GM12878 (cell line): Measurements from ENCODE around the gene FGF2. TPM values are rescaled to one million over a fixed set of nuclear protein-coding genes. Genes with fewer than 3 reads are reported as not detected.

ENCODE experiments used
- ATAC-seq: fragments of 200-7000 bp; cut with Tn5 transposase; 3 replicates; pipeline ENCODE4 v1.9.1; 2020; ENCODE audit warnings: mild to moderate bottlenecking, moderate library complexity
- BruUV-seq: library from RNA; stranded (reverse); fragments of 400-500 nt; replicated peaks from 2 replicates; lab custom pipeline; 2021; lab: Mats Ljungman, UMichigan
- CTCF ChIA-PET: fragments of 300-600 bp; sonication (Branson Sonifier 250); formaldehyde crosslinking; extraction: SDS; loops from one replicate; lab custom pipeline; 2021; ENCODE audit warnings: inconsistent platforms; lab: Yijun Ruan, JAX
- POLR2A ChIA-PET: fragments of 350-600 bp; formaldehyde crosslinking; extraction: SDS; loops from one replicate; lab custom pipeline; 2021; ENCODE audit warnings: inconsistent platforms; lab: Charles Lee
- RAD21 ChIA-PET: fragments of 300-600 bp; sonication (Branson Sonifier 250); formaldehyde crosslinking; loops from one replicate; lab custom pipeline; 2023; ENCODE audit warnings: antibody characterized with exemption; ENCODE audit not compliant: unreplicated experiment; lab: Charles Lee
- SMC1A ChIA-PET: fragments of 300-600 bp; sonication (Branson Sonifier 250); formaldehyde crosslinking; loops from one replicate; lab custom pipeline; 2023; ENCODE audit not compliant: unreplicated experiment, uncharacterized antibody; lab: Charles Lee
- DNase-seq: peaks from one replicate; pipeline ENCODE4 v3.0.0-alpha.2; 2011; ENCODE audit warnings: low read depth, low spot score
- FAIRE-seq: peaks from 3 replicates; lab custom pipeline; 2011; peaks lifted over from hg19 to GRCh38; lab: Jason Lieb, UNC
- H2AFZ ChIP-seq: 2 replicates; pipeline ENCODE4 v1.6.0; 2011; ENCODE audit warnings: low read depth, low read length, control low read depth; ENCODE audit not compliant: control insufficient read depth
- H3K27ac ChIP-seq: 2 replicates; pipeline ENCODE4 v1.5.1; 2011; ENCODE audit warnings: control low read depth; ENCODE audit not compliant: control insufficient read depth, insufficient read depth
- H3K27me3 ChIP-seq, 2 experiments: replicated peaks in 1 of 2; 2 replicates each; pipeline versions ENCODE4 v1.6.0 to v1.6.1; 2011; ENCODE audit warnings: low read length in 1 of 2; ENCODE audit not compliant: control insufficient read depth in 2 of 2, insufficient read depth in 2 of 2
- H3K36me3 ChIP-seq, 2 experiments: 2 replicates each; pipeline ENCODE4 v1.5.1; 2011; ENCODE audit warnings: low read length in 1 of 2; ENCODE audit not compliant: control insufficient read depth in 2 of 2, insufficient read depth in 2 of 2
- H3K4me1 ChIP-seq: 2 replicates; pipeline ENCODE4 v1.6.1; 2011; ENCODE audit warnings: mild to moderate bottlenecking, low read length, moderate library complexity, mixed read lengths; ENCODE audit not compliant: control insufficient read depth, insufficient read depth
- H3K4me2 ChIP-seq: 2 replicates; pipeline ENCODE4 v1.6.0; 2011; ENCODE audit warnings: control low read depth; ENCODE audit not compliant: control insufficient read depth, insufficient read depth
- H3K4me3 ChIP-seq: fragments of 200-600 bp; sonication (generic); 2 replicates; pipeline ENCODE4 v1.5.1; 2016
- H3K79me2 ChIP-seq: 2 replicates; pipeline ENCODE4 v1.6.0; 2011; ENCODE audit warnings: low read length; ENCODE audit not compliant: control insufficient read depth, insufficient read depth
- H3K9ac ChIP-seq: 2 replicates; pipeline ENCODE4 v1.8.0; 2011; ENCODE audit warnings: low read length, control low read depth, mixed read lengths; ENCODE audit not compliant: control insufficient read depth, insufficient read depth
- H3K9me3 ChIP-seq: replicated peaks from 3 replicates; pipeline ENCODE4 v1.5.1; 2011; ENCODE audit warnings: mild to moderate bottlenecking, low read length; ENCODE audit not compliant: control insufficient read depth, insufficient read depth
- H4K20me1 ChIP-seq: 2 replicates; pipeline ENCODE4 v1.6.0; 2011; ENCODE audit not compliant: control insufficient read depth, insufficient read depth
- BCL11A ChIP-seq: IDR thresholded peaks from 2 replicates; pipeline ENCODE4 v1.6.1; 2011; ENCODE audit warnings: low read depth, low read length
- CHD1 ChIP-seq: IDR thresholded peaks from 2 replicates; pipeline ENCODE4 v1.6.1; 2012; ENCODE audit warnings: low read depth, low read length, improper control_type of control experiment
- CHD4 ChIP-seq: fragments of 200-600 bp; sonication (generic); IDR thresholded peaks from 2 replicates; pipeline ENCODE4 v1.6.1; 2016; ENCODE audit warnings: mild to moderate bottlenecking
- CREB1 ChIP-seq: IDR thresholded peaks from 2 replicates; pipeline ENCODE4 v1.6.1; 2012; ENCODE audit warnings: low read depth, mild to moderate bottlenecking, inconsistent platforms
- EP300 ChIP-seq, 2 experiments: fragments of 150-350 bp in 1 of 2; IDR thresholded peaks; 2 replicates each; pipeline ENCODE4 v1.6.1; 2011 to 2012; ENCODE audit warnings: low read depth in 2 of 2, low read length in 2 of 2, borderline replicate concordance in 1 of 2, improper control_type of control experiment in 1 of 2, inconsistent platforms in 1 of 2; ENCODE audit not compliant: control insufficient read depth in 1 of 2
- FOS ChIP-seq: IDR thresholded peaks from 3 replicates; pipeline ENCODE4 v1.6.1; 2011; ENCODE audit warnings: borderline replicate concordance; ENCODE audit not compliant: insufficient read length; ENCODE audit errors: extremely low read depth
- HCFC1 ChIP-seq: fragments of 150-350 bp; IDR thresholded peaks from 2 replicates; pipeline ENCODE4 v1.6.1; 2014; ENCODE audit warnings: low read length
- LARP7 ChIP-seq: fragments of 450-650 bp; IDR thresholded peaks from 2 replicates; pipeline ENCODE4 v1.6.1; 2017; ENCODE audit warnings: mild to moderate bottlenecking
- PML ChIP-seq: IDR thresholded peaks from 2 replicates; pipeline ENCODE4 v1.6.1; 2012; ENCODE audit warnings: low read length, inconsistent platforms
- SMAD1 ChIP-seq: fragments of 450-650 bp; IDR thresholded peaks from 2 replicates; pipeline ENCODE4 v1.6.1; 2018; ENCODE audit warnings: mild to moderate bottlenecking, low read depth; ENCODE audit not compliant: partially characterized antibody
- SMC3 ChIP-seq: IDR thresholded peaks from 2 replicates; pipeline ENCODE4 v1.6.1; 2011; ENCODE audit warnings: low read length, improper control_type of control experiment, borderline replicate concordance
- SREBF2 ChIP-seq: IDR thresholded peaks from 2 replicates; pipeline ENCODE4 v1.6.1; 2012; ENCODE audit warnings: mild to moderate bottlenecking, low read length
- SUPT20H ChIP-seq: IDR thresholded peaks from 2 replicates; pipeline ENCODE4 v1.6.1; 2011; ENCODE audit warnings: low read depth, mild to moderate bottlenecking, low read length, moderate library complexity, borderline replicate concordance; ENCODE audit not compliant: control insufficient read depth
- TCF12 ChIP-seq: IDR thresholded peaks from 2 replicates; pipeline ENCODE4 v1.6.1; 2011; ENCODE audit warnings: low read depth, mild to moderate bottlenecking, low read length
- ZNF384 ChIP-seq: IDR thresholded peaks from 2 replicates; pipeline ENCODE4 v1.6.1; 2012; ENCODE audit warnings: low read depth, mild to moderate bottlenecking, low read length, improper control_type of control experiment, borderline replicate concordance
- WGBS: methylation state at CpG from one replicate; pipeline ENCODE4 v1.1.6; 2016; ENCODE audit warnings: low lambda C conversion rate; ENCODE audit not compliant: insufficient replicate concordance, insufficient coverage; ENCODE audit errors: missing lambda C conversion rate; 5-methylcytosine and 5-hydroxymethylcytosine counted together
- in situ Hi-C: fragments of 300-500 bp; cut with MboI; formaldehyde crosslinking; loops from 9 replicates; pipeline ENCODE4 v1.14.3; 2018; ENCODE audit warnings: mixed read lengths
- intact Hi-C: fragments of 100-400 bp; cut with micrococcal nuclease; formaldehyde crosslinking; loops from one replicate; pipeline ENCODE4 v1.14.2; 2022; ENCODE audit not compliant: unreplicated experiment
- polyA plus RNA-seq, 11 experiments: library from polyadenylated mRNA; depleted of rRNA in 4 of 11; unstranded in 6 of 11; stranded (reverse) in 5 of 11; fragments of >200 nt; fragmentation: Nextera tagmentation in 4 of 11; fragmentation: Illumina TruSeq in 1 of 11; extraction: Ambion mirVana in 4 of 11; extraction: Trizol in 1 of 11; gene quantifications; 1 replicate in 1 of 11; 2 replicates in 10 of 11; pipeline versions ENCODE4 v1.2.1 to v1.2.3, GENCODE V29; 2011 to 2016; ENCODE audit warnings: inconsistent platforms in 2 of 11, missing spikeins in 2 of 11, low read depth in 1 of 11
- total RNA-seq, 4 experiments: library from RNA; depleted of rRNA in 3 of 4; stranded (reverse); fragments of >200 nt in 3 of 4; fragmentation: Illumina TruSeq in 1 of 4; extraction: Trizol in 1 of 4; gene quantifications; 2 replicates each; pipeline versions ENCODE4 v1.2.1 to v1.2.3, GENCODE V29; 2013 to 2021
- TF ChIP-seq, protein P1 (sequence below): fragments of 450-650 bp; IDR thresholded peaks from 2 replicates; pipeline ENCODE4 v1.6.1; 2017; ENCODE audit warnings: borderline replicate concordance
- TF ChIP-seq, protein P2 (sequence below): fragments of 150-350 bp; IDR thresholded peaks from 2 replicates; pipeline ENCODE4 v1.6.1; 2014; ENCODE audit warnings: mild to moderate bottlenecking, low read depth, low read length
- TF ChIP-seq, protein P3 (sequence below): fragments of 450-650 bp; IDR thresholded peaks from 2 replicates; pipeline ENCODE4 v1.6.1; 2017; ENCODE audit warnings: mild to moderate bottlenecking, low read depth, inconsistent platforms; ENCODE audit not compliant: poor library complexity, severe bottlenecking

FGF2 gene
- total and polyA plus RNA-seq, 10 of the 15 experiments (the other 5 are each of a cell fraction or from before 2014, with no cell fraction given) = 0.13 to 1.7 (median 0.25) TPM

DNA sequence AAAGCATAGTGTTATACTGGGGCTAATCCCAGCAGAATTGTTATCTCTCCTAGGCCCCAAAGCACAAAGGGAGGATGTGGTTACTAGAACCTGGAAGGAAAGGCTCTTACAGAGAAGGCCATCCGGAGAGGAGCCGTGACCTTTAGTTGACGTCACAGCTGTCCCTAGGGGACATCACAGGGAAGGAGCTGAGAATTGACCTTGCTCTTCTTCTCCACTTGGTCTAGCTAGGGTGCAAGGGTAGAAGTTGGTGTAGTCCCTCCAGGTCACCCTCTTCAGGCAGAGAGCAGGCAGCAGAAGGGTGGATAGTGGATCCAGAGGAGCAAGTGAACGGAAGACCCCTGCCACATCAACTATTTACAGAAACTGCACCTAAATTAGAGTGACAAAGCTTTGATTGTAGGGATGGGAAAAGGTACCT lies 22.8 kb upstream of the FGF2 start:
- TF ChIP-seq SREBF2 = no peak
- no peak for TF ChIP-seq SMAD1
- no peak for TF ChIP-seq CHD4
- no peak for TF ChIP-seq CHD1
- TF ChIP-seq EP300 (IDR thresholded peaks at IDR 0.05; ENCODE audit: borderline replicate concordance in 1 of 2, control insufficient read depth in 1 of 2, low read depth in 2 of 2, low read length in 2 of 2) = no peak
- TF ChIP-seq CREB1 = no peak
- no peak for TF ChIP-seq FOS
- no peak for TF ChIP-seq TCF12
- no peak for TF ChIP-seq SMC3
- TF ChIP-seq, protein P1, sequence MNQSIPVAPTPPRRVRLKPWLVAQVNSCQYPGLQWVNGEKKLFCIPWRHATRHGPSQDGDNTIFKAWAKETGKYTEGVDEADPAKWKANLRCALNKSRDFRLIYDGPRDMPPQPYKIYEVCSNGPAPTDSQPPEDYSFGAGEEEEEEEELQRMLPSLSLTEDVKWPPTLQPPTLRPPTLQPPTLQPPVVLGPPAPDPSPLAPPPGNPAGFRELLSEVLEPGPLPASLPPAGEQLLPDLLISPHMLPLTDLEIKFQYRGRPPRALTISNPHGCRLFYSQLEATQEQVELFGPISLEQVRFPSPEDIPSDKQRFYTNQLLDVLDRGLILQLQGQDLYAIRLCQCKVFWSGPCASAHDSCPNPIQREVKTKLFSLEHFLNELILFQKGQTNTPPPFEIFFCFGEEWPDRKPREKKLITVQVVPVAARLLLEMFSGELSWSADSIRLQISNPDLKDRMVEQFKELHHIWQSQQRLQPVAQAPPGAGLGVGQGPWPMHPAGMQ = no peak
- no peak for TF ChIP-seq LARP7
- TF ChIP-seq, protein P2, sequence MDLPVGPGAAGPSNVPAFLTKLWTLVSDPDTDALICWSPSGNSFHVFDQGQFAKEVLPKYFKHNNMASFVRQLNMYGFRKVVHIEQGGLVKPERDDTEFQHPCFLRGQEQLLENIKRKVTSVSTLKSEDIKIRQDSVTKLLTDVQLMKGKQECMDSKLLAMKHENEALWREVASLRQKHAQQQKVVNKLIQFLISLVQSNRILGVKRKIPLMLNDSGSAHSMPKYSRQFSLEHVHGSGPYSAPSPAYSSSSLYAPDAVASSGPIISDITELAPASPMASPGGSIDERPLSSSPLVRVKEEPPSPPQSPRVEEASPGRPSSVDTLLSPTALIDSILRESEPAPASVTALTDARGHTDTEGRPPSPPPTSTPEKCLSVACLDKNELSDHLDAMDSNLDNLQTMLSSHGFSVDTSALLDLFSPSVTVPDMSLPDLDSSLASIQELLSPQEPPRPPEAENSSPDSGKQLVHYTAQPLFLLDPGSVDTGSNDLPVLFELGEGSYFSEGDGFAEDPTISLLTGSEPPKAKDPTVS = no peak
- TF ChIP-seq HCFC1 = no peak
- no peak for TF ChIP-seq BCL11A
- no peak for TF ChIP-seq SUPT20H
- TF ChIP-seq PML = no peak
- TF ChIP-seq, protein P3, sequence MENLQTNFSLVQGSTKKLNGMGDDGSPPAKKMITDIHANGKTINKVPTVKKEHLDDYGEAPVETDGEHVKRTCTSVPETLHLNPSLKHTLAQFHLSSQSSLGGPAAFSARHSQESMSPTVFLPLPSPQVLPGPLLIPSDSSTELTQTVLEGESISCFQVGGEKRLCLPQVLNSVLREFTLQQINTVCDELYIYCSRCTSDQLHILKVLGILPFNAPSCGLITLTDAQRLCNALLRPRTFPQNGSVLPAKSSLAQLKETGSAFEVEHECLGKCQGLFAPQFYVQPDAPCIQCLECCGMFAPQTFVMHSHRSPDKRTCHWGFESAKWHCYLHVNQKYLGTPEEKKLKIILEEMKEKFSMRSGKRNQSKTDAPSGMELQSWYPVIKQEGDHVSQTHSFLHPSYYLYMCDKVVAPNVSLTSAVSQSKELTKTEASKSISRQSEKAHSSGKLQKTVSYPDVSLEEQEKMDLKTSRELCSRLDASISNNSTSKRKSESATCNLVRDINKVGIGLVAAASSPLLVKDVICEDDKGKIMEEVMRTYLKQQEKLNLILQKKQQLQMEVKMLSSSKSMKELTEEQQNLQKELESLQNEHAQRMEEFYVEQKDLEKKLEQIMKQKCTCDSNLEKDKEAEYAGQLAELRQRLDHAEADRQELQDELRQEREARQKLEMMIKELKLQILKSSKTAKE = no peak
- TF ChIP-seq ZNF384 = no peak
- FAIRE-seq (no peak), ATAC-seq (no peak), DNase-seq (no peak)
- Histone ChIP-seq H3K4me3 (no peak overlapping the region), H3K27ac (no peak overlapping the region), H2AFZ (no peak overlapping the region), H3K4me1 (no peaks in the 10 kb centered on the region), H3K9me3 (no peaks in the 10 kb centered on the region), H3K27me3 (no peaks in the 10 kb centered on the region; a peak in 1 of 4 replicates), H3K36me3 (no peaks in the 10 kb centered on the region), H3K79me2 (no peaks in the 10 kb centered on the region), H3K4me2 (no peak overlapping the region), H4K20me1 (no peaks in the 10 kb centered on the region), H3K9ac (no peak overlapping the region)
- ChIA-PET POLR2A (no interaction called here), SMC1A (interaction anchor here (0.6 kb wide), 1 partner anchor 46 kb away, joined by 3 read pairs; no protein-coding TSS in a partner anchor), CTCF (no interaction called here), RAD21 (no interaction called here)
- intact Hi-C loops = no loop called here
- in situ Hi-C loops = no loop called here
- no TSS peak for BruUV-seq
- 71% methylated on average over 4 of the region's 4 CpGs for WGBS
